Memory B cell (primary cell): ENCODE results near the gene NR3C2.
A peak's percentile ranks its signal among the peaks of the same experiment; 100 is the strongest.

ENCODE experiments used
- ATAC-seq: fragments of 150-1000 bp; cut with Tn5 transposase; 2 replicates; pipeline ENCODE4 v1.10.0; 2021; ENCODE audit warnings: low read depth, mild to moderate bottlenecking, moderate library complexity
- DNase-seq, 2 donors: peaks; one replicate each; pipeline ENCODE4 v3.0.0; 2022; ENCODE audit warnings: low spot score in 2 of 2
- H3K27ac Mint-ChIP-seq: one replicate; pipeline ENCODE4 v1.8.0; 2022; ENCODE audit warnings: mild to moderate bottlenecking, moderate library complexity, mixed read lengths
- H3K27me3 Mint-ChIP-seq: one replicate; pipeline ENCODE4 v1.8.0; 2022; ENCODE audit warnings: mixed read lengths
- H3K36me3 Mint-ChIP-seq: one replicate; pipeline ENCODE4 v1.8.0; 2022; ENCODE audit warnings: mild to moderate bottlenecking, mixed read lengths
- H3K4me1 Mint-ChIP-seq: one replicate; pipeline ENCODE4 v1.8.0; 2022; ENCODE audit warnings: mixed read lengths
- H3K4me3 Mint-ChIP-seq: one replicate; pipeline ENCODE4 v1.8.0; 2022; ENCODE audit warnings: mild to moderate bottlenecking, moderate library complexity, mixed read lengths
- H3K9me3 Mint-ChIP-seq: one replicate; pipeline ENCODE4 v1.8.0; 2022; ENCODE audit warnings: mixed read lengths

Gene NR3C2

DNA sequence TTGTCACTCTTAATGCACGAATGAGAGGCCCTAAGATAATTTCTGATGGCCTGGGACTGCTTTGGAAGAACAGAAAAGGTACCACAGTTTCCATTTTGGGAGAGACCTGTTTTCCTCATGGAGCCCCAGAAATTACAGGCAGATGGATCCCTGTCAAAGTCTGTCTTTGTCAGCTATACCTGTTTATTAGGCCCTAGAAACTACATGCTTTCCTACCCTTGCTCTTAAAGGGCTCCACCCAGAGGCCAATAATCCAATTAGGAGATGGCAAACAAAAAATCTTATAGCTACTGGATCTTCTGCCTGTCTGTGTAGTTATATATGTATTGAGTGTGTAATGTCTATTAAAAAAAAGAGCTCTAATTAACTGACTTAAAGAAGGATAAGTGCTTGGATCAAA lies 141.3 kb downstream of the NR3C2 start:
- H3K27me3 Mint-ChIP-seq: no peaks in the 10 kb centered on the region
- no peak for ATAC-seq
- no peak overlapping the region for H3K27ac Mint-ChIP-seq
- no peak for DNase-seq
- no peaks in the 10 kb centered on the region for H3K9me3 Mint-ChIP-seq
- peaks cover 10% of the 10 kb centered on the region for H3K36me3 Mint-ChIP-seq
- peaks cover 2% of the 10 kb centered on the region for H3K4me1 Mint-ChIP-seq
- no peak overlapping the region for H3K4me3 Mint-ChIP-seq

DNA sequence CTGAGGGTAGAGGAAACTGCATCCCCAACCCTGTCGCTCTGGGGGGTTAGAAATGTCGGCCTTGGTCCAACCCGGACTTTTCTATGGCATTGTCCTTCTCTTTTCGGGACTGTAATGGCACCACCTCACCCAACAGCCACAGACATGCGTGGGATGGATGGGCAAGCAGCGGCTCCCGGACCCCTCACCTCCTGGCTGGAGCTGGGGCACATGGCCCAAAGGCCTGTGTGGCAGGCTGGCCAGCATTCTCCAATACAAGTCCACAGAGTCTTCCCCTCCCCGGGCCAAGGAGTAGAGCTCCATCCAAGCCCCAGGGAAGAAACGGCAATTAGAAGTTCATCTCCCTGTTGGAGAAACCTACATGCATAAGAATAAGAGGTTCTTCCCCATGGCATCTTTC lies 142.9 kb downstream of the NR3C2 start:
- Mint-ChIP-seq H3K4me3 (no peak overlapping the region), H3K27ac (no peak overlapping the region), H3K27me3 (no peaks in the 10 kb centered on the region), H3K36me3 (peaks cover 10% of the 10 kb centered on the region), H3K9me3 (no peaks in the 10 kb centered on the region), H3K4me1 (peaks cover 7% of the 10 kb centered on the region)
- DNase-seq: no peak
- no peak for ATAC-seq

DNA sequence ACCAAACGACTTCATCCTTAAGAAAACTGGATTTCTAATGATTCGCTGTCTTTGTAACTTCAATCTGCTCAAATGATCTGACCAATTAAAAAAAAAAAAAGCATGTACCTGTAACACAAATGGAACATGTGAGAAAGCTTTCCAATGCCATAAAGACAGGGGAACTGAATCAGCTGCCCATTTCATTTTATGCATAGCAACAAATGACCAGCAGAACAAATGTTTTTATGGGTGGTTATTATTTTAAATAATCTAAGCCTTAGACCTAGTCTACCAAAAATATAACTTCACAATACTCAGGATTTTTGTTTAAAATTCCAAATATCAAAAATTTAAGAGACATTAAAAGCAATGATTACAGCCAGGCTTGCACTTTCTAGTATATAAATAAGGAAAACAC lies 145.7 kb downstream of the NR3C2 start:
- H3K4me1 Mint-ChIP-seq: peaks cover 9% of the 10 kb centered on the region
- no peak for ATAC-seq
- H3K36me3 Mint-ChIP-seq: peaks cover 5% of the 10 kb centered on the region
- H3K4me3 Mint-ChIP-seq: no peak overlapping the region
- DNase-seq: no peak
- H3K9me3 Mint-ChIP-seq: no peaks in the 10 kb centered on the region
- H3K27ac Mint-ChIP-seq: no peak overlapping the region
- H3K27me3 Mint-ChIP-seq: no peaks in the 10 kb centered on the region

GRCh38 chr4:148295642-148296041 lies 146.6 kb downstream of the NR3C2 start:
- no peaks in the 10 kb centered on the region for H3K9me3 Mint-ChIP-seq
- no peaks in the 10 kb centered on the region for H3K27me3 Mint-ChIP-seq
- no peak overlapping the region for H3K4me3 Mint-ChIP-seq
- peaks cover 3% of the 10 kb centered on the region for H3K36me3 Mint-ChIP-seq
- peaks cover 9% of the 10 kb centered on the region for H3K4me1 Mint-ChIP-seq
- DNase-seq: no peak
- ATAC-seq: no peak
- H3K27ac Mint-ChIP-seq: no peak overlapping the region

- DNase-seq (no peak), ATAC-seq (no peak)
- Mint-ChIP-seq H3K36me3 (no peaks in the 10 kb centered on the region), H3K4me3 (no peak overlapping the region), H3K27ac (no peak overlapping the region), H3K4me1 (peaks cover 12% of the 10 kb centered on the region), H3K27me3 (no peaks in the 10 kb centered on the region), H3K9me3 (no peaks in the 10 kb centered on the region)
These were observed 148.6 kb downstream of the NR3C2 start for GRCh38 chr4:148293571-148293970.

GRCh38 chr4:148292686-148293085 lies 149.5 kb downstream of the NR3C2 start:
- ATAC-seq (no peak), DNase-seq (no peak)
- Mint-ChIP-seq H3K27me3 (no peaks in the 10 kb centered on the region), H3K4me3 (no peak overlapping the region), H3K27ac (no peak overlapping the region), H3K36me3 (no peaks in the 10 kb centered on the region), H3K9me3 (no peaks in the 10 kb centered on the region), H3K4me1 (peaks cover 12% of the 10 kb centered on the region)

GRCh38 chr4:148289740-148290139 lies 152.5 kb downstream of the NR3C2 start:
- H3K4me1 Mint-ChIP-seq: peaks cover 7% of the 10 kb centered on the region
- H3K36me3 Mint-ChIP-seq: no peaks in the 10 kb centered on the region
- H3K4me3 Mint-ChIP-seq: no peak overlapping the region
- no peaks in the 10 kb centered on the region for H3K27me3 Mint-ChIP-seq
- no peak for ATAC-seq
- no peak overlapping the region for H3K27ac Mint-ChIP-seq
- no peak for DNase-seq
- no peaks in the 10 kb centered on the region for H3K9me3 Mint-ChIP-seq

- H3K9me3 Mint-ChIP-seq: no peaks in the 10 kb centered on the region
- H3K27me3 Mint-ChIP-seq: no peaks in the 10 kb centered on the region
- H3K27ac Mint-ChIP-seq: no peak overlapping the region
- no peaks in the 10 kb centered on the region for H3K36me3 Mint-ChIP-seq
- ATAC-seq (no peak), DNase-seq (no peak)
- H3K4me3 Mint-ChIP-seq: no peak overlapping the region
- peaks cover 7% of the 10 kb centered on the region for H3K4me1 Mint-ChIP-seq
These were observed 153.8 kb downstream of the NR3C2 start for GRCh38 chr4:148288448-148288847.

- H3K4me1 Mint-ChIP-seq: peaks cover 8% of the 10 kb centered on the region
- no peaks in the 10 kb centered on the region for H3K27me3 Mint-ChIP-seq
- H3K27ac Mint-ChIP-seq: no peak overlapping the region
- no peaks in the 10 kb centered on the region for H3K9me3 Mint-ChIP-seq
- DNase-seq: no peak
- ATAC-seq: no peak
- H3K4me3 Mint-ChIP-seq: no peak overlapping the region
- no peaks in the 10 kb centered on the region for H3K36me3 Mint-ChIP-seq
These were observed 155.1 kb downstream of the NR3C2 start for GRCh38 chr4:148287111-148287510.

GRCh38 chr4:148286012-148286411 lies 156.2 kb downstream of the NR3C2 start:
- Mint-ChIP-seq H3K27me3 (no peaks in the 10 kb centered on the region), H3K36me3 (no peaks in the 10 kb centered on the region), H3K27ac (no peak overlapping the region), H3K4me3 (no peak overlapping the region), H3K4me1 (peaks cover 11% of the 10 kb centered on the region), H3K9me3 (no peaks in the 10 kb centered on the region)
- DNase-seq (no peak), ATAC-seq (no peak)

DNA sequence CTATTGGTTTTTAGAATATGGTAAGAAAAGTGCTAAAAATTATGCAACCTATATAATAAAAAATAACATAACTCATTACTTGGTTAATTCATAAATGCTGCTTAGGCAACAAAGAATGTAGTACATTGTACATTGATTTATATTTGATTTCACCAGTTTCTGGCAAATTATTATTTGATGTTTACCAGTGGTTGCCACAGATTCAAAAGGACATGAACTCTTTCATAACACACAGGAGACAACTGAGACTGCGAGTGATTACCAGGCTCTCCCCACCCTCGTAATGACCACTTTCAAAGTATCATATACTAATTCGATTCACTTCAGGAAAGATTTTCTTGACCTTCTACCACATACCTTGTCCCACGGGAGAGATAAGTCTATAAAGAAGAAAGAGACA lies 158.5 kb downstream of the NR3C2 start:
- DNase-seq (no peak), ATAC-seq (no peak)
- H3K4me1 Mint-ChIP-seq: peaks cover 6% of the 10 kb centered on the region
- H3K36me3 Mint-ChIP-seq: no peaks in the 10 kb centered on the region
- no peak overlapping the region for H3K4me3 Mint-ChIP-seq
- H3K27ac Mint-ChIP-seq: peak overlapping the region; percentile 18
- H3K9me3 Mint-ChIP-seq: no peaks in the 10 kb centered on the region
- no peaks in the 10 kb centered on the region for H3K27me3 Mint-ChIP-seq

GRCh38 chr4:148278310-148278709 lies 163.9 kb downstream of the NR3C2 start:
- Mint-ChIP-seq H3K27ac (no peak overlapping the region), H3K36me3 (peaks cover 5% of the 10 kb centered on the region), H3K4me3 (no peak overlapping the region), H3K4me1 (peaks cover 16% of the 10 kb centered on the region), H3K27me3 (no peaks in the 10 kb centered on the region), H3K9me3 (peaks cover 2% of the 10 kb centered on the region)
- DNase-seq (no peak), ATAC-seq (no peak)

DNA sequence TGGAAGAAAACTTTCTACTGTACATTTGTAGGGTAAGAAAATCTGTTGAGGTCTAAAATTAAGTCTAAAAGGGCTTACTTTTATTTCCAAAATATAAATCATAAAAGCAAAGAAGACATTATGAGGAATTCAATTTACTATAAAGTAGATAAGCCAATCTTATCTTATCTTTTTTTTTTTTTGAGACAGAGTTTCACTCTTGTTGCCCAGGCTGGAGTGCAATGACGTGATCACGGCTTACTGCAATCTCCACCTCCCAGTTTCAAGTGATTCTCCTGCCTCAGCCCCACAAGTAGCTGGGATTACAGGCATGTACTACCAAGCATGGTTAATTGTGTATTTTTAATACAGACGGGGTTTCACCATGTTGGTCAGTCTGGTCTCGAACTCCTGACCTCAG lies 166.9 kb downstream of the NR3C2 start:
- ATAC-seq (no peak), DNase-seq (no peak)
- H3K9me3 Mint-ChIP-seq: peaks cover 2% of the 10 kb centered on the region
- H3K4me3 Mint-ChIP-seq: no peak overlapping the region
- H3K27me3 Mint-ChIP-seq: no peaks in the 10 kb centered on the region
- no peak overlapping the region for H3K27ac Mint-ChIP-seq
- H3K36me3 Mint-ChIP-seq: peaks cover 5% of the 10 kb centered on the region
- H3K4me1 Mint-ChIP-seq: peaks cover 10% of the 10 kb centered on the region

DNA sequence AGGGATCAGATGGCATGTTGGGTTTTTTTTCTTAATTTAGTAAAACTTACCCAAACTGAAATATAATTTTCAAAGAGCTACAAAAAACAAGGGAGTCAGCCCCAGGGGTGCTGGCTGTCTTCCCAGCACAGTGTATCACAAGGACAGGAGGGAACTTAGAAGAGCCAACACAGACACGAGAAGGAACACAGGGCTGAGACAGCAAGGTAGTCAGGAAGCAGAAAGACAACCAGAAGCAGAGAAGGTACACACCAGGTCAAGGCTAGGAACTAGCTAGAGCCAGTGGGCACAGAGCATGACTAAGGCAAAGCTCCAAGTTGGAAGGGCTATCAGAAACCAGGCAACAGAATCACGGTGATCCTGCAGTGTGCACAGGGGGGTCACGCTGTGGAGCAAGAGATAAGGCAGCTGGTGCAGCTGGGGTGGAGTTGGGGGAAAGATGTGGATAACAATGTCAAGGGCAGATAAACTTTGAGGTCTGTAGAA lies 168.7 kb downstream of the NR3C2 start:
- no peak for DNase-seq

DNA sequence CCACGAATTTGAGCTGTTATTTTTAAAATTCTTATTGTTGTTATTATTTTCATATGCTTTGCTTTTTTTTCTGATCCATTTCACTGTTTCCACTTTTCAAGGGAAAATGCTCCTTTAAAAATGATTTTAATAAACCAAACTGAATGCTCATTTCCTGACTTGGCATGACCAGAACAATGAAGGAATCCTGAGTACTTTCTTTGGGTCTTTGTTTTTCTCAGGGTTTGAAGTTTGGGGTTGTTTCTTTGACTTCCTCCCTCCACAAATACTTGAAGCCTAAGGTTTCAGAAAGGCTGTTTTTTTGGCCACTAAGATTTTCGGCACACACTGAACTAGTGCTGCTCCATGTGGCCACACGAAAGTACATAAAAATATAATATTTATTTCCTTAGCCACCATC lies 171.0 kb downstream of the NR3C2 start:
- no peak overlapping the region for H3K4me3 Mint-ChIP-seq
- ATAC-seq: no peak
- H3K9me3 Mint-ChIP-seq: peaks cover 4% of the 10 kb centered on the region
- no peak overlapping the region for H3K27ac Mint-ChIP-seq
- DNase-seq: no peak
- H3K4me1 Mint-ChIP-seq: peaks cover 11% of the 10 kb centered on the region
- H3K36me3 Mint-ChIP-seq: peaks cover 14% of the 10 kb centered on the region
- no peaks in the 10 kb centered on the region for H3K27me3 Mint-ChIP-seq

More for the DNA sequence above, 168.7 kb downstream of the NR3C2 start:
- Mint-ChIP-seq H3K9me3 (peaks cover 2% of the 10 kb centered on the region), H3K4me1 (peaks cover 16% of the 10 kb centered on the region), H3K27me3 (no peaks in the 10 kb centered on the region), H3K36me3 (peaks cover 9% of the 10 kb centered on the region), H3K27ac (no peak overlapping the region), H3K4me3 (no peak overlapping the region)
- no peak for ATAC-seq
